Subcutaneous adipose tissue (tissue), 4 donors: Measurements from ENCODE around the gene THSD7A. TPM values are rescaled to one million over a fixed set of nuclear protein-coding genes. Genes with fewer than 3 reads are reported as not detected.

Source experiments
- total RNA-seq, 4 donors: library from RNA; depleted of rRNA; stranded (reverse); fragments of >200 nt; gene quantifications; one replicate each; pipeline ENCODE4 v1.1.0, GENCODE V29; 2016
- TF ChIP-seq, protein P1 (sequence below): fragments of 450-650 bp; IDR thresholded peaks from one replicate; pipeline ENCODE4 v1.5.1; 2016; ENCODE audit warnings: low read depth, mild to moderate bottlenecking, control low read depth, antibody characterized with exemption, moderate library complexity

THSD7A gene
- total RNA-seq, 4 donors from 2014 or later = 2.0 to 11.1 (median 7.4) TPM

DNA sequence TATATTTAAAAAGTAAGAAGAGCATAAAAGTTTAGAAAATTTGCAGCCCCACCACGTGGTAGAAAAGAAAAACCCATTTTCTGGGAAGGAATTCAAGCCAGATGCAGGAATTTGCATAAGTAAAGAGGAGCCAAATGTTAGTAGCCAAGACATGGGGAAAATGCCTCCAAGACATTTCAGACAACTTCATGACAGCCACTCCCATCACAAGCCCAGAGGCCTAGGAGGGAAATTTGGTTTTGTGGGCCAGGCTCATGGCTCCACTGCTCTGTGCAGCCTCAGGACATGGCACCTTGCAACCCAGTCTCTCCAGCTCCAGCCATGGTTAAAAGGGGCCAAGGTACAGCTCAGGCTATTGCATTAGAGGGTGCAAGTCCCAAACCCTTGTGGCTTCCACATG is 411.9 kb downstream of the THSD7A start:
- TF ChIP-seq, protein P1, sequence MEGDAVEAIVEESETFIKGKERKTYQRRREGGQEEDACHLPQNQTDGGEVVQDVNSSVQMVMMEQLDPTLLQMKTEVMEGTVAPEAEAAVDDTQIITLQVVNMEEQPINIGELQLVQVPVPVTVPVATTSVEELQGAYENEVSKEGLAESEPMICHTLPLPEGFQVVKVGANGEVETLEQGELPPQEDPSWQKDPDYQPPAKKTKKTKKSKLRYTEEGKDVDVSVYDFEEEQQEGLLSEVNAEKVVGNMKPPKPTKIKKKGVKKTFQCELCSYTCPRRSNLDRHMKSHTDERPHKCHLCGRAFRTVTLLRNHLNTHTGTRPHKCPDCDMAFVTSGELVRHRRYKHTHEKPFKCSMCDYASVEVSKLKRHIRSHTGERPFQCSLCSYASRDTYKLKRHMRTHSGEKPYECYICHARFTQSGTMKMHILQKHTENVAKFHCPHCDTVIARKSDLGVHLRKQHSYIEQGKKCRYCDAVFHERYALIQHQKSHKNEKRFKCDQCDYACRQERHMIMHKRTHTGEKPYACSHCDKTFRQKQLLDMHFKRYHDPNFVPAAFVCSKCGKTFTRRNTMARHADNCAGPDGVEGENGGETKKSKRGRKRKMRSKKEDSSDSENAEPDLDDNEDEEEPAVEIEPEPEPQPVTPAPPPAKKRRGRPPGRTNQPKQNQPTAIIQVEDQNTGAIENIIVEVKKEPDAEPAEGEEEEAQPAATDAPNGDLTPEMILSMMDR = no peak

DNA sequence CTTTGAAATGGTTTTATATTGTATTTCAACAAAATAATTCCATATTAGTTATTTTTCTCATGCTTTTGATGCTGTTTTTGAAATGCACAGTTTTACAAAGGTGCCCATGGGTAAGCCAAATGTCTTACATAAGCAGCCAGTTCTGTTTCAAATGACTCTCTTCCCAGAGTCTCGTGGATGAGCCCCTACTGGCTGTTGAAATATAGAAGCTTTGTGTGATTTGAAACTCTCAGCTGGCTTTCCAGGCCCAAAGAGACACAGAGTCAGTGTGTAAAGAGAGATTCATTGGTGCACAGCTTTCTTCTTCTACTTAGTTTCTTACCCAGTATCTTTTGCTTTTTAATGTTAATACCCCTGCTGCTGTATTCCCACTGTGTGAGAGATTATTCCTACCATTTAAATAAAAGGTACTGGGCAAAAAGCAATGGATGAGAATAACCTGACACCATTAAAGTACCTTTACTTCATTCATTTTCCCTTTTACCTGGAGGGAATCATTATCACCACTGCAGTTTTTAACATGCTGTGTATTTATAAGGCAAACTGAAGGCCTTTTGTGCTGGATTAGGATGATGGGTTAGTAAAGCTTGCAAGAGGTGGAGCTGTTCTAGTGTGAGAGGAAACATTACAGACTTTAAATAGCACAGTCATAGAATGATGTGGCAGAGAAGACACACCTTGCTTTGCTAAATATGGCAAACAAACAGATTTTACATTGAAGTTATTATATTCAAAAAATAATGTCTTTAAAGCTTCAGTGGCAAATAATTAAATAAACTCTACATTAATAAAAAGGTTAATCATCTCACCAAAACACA is 415.1 kb downstream of the THSD7A start:
- TF ChIP-seq, protein P1 = no peak

DNA sequence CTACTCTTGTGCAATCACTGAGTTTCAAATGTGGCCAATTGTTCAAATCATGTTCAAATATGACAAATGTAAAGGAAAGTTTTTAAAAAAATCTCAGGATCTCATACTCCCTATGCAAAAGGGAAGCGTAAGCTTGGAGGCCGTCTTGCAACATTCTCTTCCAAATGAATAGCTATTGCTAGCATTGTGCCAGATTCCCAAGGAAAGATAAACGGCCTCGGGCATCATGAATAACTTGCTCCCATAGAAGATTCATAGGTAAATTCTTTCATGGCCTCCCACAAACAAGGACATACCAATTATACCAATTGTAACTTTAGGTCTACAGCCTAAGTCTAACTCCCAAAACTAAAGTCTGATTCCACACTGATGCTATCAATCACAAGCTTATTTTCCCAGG is 416.9 kb downstream of the THSD7A start:
- TF ChIP-seq, protein P1 = no peak

DNA sequence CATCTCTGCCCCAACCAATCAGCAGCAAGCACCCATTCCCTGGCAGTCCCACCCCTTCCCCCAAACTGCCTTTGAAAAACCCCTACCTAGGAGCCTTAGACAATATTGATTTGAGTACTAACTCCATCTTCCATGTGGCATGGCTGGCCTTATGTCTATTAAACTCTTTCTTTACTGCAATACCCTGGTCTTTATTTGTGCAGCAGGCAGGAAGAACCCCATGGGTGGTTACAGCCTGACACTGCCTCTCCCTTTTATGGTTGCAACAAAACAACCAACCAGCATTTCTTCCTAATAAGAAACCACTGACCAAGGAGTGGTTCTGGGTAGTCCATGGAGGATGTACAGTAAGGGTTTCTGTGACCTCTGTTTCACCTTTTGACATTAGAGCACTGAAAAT is 418.1 kb downstream of the THSD7A start:
- TF ChIP-seq, protein P1 = no peak

DNA sequence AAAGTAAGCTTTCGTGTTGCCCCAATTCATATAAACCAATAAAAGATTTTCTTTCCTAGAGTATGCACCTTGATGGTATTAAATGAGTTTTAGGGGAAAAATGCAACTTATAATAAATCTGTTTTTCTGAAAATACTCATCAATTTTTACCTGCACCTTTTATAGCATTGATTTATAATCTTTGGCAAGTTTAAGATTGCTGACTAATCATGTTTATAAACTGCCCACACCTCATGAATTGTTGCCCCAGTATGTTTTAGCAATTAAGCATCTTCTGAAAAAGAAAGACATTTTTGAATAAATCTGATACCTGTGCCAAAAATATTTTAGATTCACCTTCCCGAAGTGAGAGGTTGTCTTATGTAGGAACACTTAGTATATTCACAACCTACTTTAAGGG is 420.0 kb downstream of the THSD7A start:
- TF ChIP-seq, protein P1 = no peak

DNA sequence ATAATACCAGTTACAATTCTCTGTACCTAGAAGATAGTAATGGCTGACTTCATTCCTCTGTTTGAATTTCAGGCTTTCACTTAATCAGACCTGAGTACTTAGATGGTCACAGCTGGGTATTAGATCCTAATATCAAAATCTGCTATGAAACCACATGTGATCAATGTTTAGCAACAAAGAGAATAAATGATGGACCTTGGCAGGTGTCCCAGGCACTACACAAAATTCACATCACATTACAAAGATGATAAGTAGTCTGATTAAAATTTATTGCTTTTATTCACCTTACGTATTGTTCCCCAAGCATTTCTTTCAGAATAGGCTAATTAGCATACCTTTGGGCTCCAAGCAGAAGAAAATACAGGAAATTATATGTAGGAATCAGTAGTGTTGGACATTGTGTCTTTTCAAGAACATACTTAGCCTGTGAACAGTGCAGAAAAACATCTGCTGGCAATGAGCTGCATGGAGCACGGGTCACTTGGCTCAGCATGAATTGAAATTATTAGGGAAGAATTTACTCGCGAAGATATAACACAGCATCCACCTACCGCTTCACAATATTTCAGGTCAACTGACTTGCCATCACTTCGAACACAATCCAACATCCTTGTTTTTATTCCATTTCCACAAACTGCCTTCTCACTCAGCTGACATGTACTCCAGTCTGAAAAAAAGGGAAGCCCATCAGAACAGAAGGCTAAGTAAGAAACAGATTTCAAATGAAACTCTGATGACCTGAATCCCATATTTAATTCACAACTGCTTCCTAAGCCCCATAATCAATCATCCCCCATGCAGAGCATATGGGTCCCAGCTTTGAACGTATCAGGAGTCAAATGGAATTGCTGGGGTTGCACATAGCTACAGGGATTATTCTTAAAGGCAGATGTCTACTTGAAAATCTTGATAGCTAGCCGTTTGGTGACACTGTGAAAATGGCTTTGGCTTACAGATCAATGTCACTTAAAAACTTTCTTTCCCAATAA is 421.0 kb downstream of the THSD7A start:
- TF ChIP-seq, protein P1 = no peak

DNA sequence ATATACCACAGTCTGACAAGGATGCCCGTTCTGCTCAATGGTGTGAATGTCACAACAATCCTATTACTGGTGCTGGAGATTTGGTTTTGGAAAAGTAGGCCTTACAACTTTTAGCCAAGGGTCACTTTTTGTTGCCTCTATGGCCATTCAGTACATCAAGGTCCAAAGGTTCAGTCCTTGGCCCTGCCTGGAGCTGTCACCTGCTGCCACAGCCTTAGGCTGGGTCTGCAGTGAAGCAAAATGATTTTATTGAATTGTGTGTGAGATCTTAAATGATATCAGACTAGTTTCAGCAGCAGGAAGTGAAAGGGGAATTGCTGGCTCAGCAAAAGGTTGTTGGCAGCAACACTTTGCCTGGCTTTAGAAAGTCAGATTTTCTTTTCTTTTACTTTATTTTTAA is 427.6 kb downstream of the THSD7A start:
- TF ChIP-seq, protein P1 = no peak
